Smooth muscle cell (in vitro differentiated cells): ENCODE measurements around the gene NOL8. TPM values are rescaled to one million over a fixed set of nuclear protein-coding genes. Genes with fewer than 3 reads are reported as not detected.

Experiments
- DNase-seq: peaks from one replicate; lab custom pipeline; 2025; ENCODE audit not compliant: unreplicated experiment; lab: John Stamatoyannopoulos, UW
- H2AFZ ChIP-seq: fragments of 200-600 bp; sonication (generic); 2 replicates; pipeline ENCODE4 v1.6.0; 2016; ENCODE audit warnings: antibody characterized with exemption, low read depth, mild to moderate bottlenecking
- H3F3A ChIP-seq: fragments of 200-600 bp; sonication (generic); 2 replicates; pipeline ENCODE4 v1.6.0; 2017; ENCODE audit warnings: antibody characterized with exemption, low read depth
- H3K27ac ChIP-seq: fragments of 200-600 bp; sonication (generic); 2 replicates; pipeline ENCODE4 v1.5.1; 2016; ENCODE audit warnings: low read depth, mild to moderate bottlenecking
- H3K27me3 ChIP-seq: fragments of 200-600 bp; sonication (generic); 2 replicates; pipeline ENCODE4 v1.6.1; 2016; ENCODE audit warnings: low read depth, mild to moderate bottlenecking
- H3K36me3 ChIP-seq: fragments of 200-600 bp; sonication (generic); 2 replicates; pipeline ENCODE4 v1.5.1; 2016; ENCODE audit warnings: low read depth
- H3K4me1 ChIP-seq: fragments of 200-600 bp; sonication (generic); 2 replicates; pipeline ENCODE4 v1.5.1; 2016; ENCODE audit warnings: low read depth
- H3K4me2 ChIP-seq: fragments of 200-600 bp; sonication (generic); 2 replicates; pipeline ENCODE4 v1.6.0; 2016; ENCODE audit warnings: mild to moderate bottlenecking
- H3K4me3 ChIP-seq: fragments of 200-600 bp; sonication (generic); 2 replicates; pipeline ENCODE4 v1.5.1; 2016; ENCODE audit warnings: mild to moderate bottlenecking
- H3K79me2 ChIP-seq: fragments of 200-600 bp; sonication (generic); 2 replicates; pipeline ENCODE4 v1.6.0; 2016; ENCODE audit warnings: low read depth, mild to moderate bottlenecking
- H3K9ac ChIP-seq: fragments of 200-600 bp; sonication (generic); 2 replicates; pipeline ENCODE4 v1.6.0; 2016; ENCODE audit warnings: low read depth
- H3K9me3 ChIP-seq: fragments of 200-600 bp; sonication (generic); replicated peaks from 2 replicates; pipeline ENCODE4 v1.5.1; 2016; ENCODE audit warnings: low read depth
- H4K20me1 ChIP-seq: fragments of 200-600 bp; sonication (generic); 2 replicates; pipeline ENCODE4 v1.6.0; 2016; ENCODE audit warnings: low read depth
- WGBS: methylation state at CpG from one replicate; pipeline ENCODE4 v1.1.7; 2016; ENCODE audit warnings: low lambda C conversion rate; 5-methylcytosine and 5-hydroxymethylcytosine counted together
- polyA plus RNA-seq: library from polyadenylated mRNA; unstranded; fragments of >200 nt; fragmentation: Nextera tagmentation; extraction: Ambion mirVana; gene quantifications from 2 replicates; pipeline ENCODE4 v1.2.1, GENCODE V29; 2016
- total RNA-seq: library from RNA; depleted of rRNA; stranded (reverse); fragments of >200 nt; gene quantifications from 2 replicates; pipeline ENCODE4 v1.2.3, GENCODE V29; 2014
- TF ChIP-seq, protein P1 (sequence below): fragments of 200-600 bp; sonication (generic); IDR thresholded peaks from 2 replicates; pipeline ENCODE4 v1.5.1; 2017; ENCODE audit warnings: borderline replicate concordance, mild to moderate bottlenecking, antibody characterized with exemption; ENCODE audit not compliant: insufficient read depth, poor library complexity, severe bottlenecking

The NOL8 gene
- total RNA-seq (13.0 and 21.3 TPM in 2 replicates), polyA plus RNA-seq (15.1 and 16.9 TPM in 2 replicates)

DNA sequence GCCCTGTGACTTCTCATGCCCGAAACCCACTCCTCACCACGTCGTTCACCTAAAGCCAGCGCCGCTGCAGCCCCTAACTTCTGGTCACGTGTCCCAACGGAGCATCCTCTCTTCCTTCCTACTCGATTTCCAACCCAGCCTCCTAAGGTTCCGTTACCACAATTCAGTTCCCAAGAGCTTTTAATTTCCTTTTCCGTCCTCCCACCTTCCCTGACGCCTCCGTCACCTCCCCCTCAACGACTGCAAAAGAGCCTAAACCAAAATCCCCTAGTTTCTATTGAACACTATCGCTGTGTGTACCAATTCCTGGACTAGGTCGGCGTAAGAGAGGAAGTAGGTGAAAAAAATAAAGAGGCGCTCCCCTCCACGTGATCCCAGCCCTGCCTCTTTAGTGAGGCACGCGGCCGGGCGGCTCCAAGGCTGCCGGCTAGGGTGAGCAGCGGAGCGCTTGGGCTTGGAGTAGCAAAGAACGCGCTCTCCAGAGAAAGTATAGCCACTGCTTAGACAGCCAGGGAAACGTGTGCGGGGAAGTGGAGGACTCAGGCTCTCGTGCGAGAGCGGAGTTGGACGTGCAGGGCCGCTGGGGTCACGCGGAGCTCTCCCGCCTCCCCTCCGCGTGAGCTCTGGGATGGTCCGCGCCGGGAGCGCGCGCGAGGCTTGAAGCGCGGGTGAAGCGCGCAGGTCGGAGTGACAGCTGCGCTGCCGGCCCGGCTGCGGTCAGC is at the start of gene NOL8, which contains the start of gene CENPP:
NOL8 (minus strand) TSS at position 82 of the 722 bp plus-strand sequence. CDS start 1,189 bp downstream, outside the sequence.
CENPP (plus strand) TSS at position 685 of the 722 bp plus-strand sequence.
- Histone ChIP-seq H3K9me3 (no peaks in the 10 kb centered on the region), H3K79me2 (peaks cover 29% of the 10 kb centered on the region), H3K27ac (peak within 1 kb of the TSS; percentile 97)

DNA sequence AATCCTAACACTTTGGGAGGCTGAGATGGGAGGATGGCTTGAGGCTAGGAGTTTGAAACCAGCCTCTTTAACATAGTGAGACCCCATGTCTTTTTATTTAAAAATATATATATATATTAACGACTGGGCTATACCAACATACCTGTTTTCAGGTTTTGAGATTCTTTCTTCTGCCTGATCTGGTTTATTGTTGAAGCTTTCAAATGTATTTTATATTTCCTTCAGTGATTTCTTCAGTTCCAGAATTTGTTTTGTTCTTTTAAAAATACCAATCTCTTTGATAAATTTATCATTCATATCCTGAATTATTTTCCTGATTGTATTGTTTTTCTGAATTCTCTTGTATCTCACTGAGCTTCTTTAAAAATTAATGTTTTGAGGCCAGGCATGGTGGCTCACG is 48.0 kb upstream of the NOL8 start:
- Histone ChIP-seq H3K9ac (no peak overlapping the region), H3F3A (no peaks in the 10 kb centered on the region), H3K9me3 (no peaks in the 10 kb centered on the region), H3K27ac (no peak overlapping the region), H3K4me1 (peaks cover 6% of the 10 kb centered on the region), H2AFZ (no peak overlapping the region), H3K36me3 (peaks cover 11% of the 10 kb centered on the region), H3K4me2 (no peak overlapping the region), H3K27me3 (no peaks in the 10 kb centered on the region), H4K20me1 (no peaks in the 10 kb centered on the region), H3K4me3 (no peak overlapping the region), H3K79me2 (peaks cover 3% of the 10 kb centered on the region)
- no peak for DNase-seq
- TF ChIP-seq, protein P1, sequence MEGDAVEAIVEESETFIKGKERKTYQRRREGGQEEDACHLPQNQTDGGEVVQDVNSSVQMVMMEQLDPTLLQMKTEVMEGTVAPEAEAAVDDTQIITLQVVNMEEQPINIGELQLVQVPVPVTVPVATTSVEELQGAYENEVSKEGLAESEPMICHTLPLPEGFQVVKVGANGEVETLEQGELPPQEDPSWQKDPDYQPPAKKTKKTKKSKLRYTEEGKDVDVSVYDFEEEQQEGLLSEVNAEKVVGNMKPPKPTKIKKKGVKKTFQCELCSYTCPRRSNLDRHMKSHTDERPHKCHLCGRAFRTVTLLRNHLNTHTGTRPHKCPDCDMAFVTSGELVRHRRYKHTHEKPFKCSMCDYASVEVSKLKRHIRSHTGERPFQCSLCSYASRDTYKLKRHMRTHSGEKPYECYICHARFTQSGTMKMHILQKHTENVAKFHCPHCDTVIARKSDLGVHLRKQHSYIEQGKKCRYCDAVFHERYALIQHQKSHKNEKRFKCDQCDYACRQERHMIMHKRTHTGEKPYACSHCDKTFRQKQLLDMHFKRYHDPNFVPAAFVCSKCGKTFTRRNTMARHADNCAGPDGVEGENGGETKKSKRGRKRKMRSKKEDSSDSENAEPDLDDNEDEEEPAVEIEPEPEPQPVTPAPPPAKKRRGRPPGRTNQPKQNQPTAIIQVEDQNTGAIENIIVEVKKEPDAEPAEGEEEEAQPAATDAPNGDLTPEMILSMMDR: no peak
- WGBS: 100% methylated on average over 2 of the region's 2 CpGs

More for the DNA sequence above, at the start of gene NOL8, which contains the start of gene CENPP:
- Histone ChIP-seq H3K27me3 (no peaks in the 10 kb centered on the region), H3K9ac (peak within 1 kb of the TSS; percentile 98), H3K4me2 (peak within 1 kb of the TSS; percentile 98), H3K36me3 (peaks cover 6% of the 10 kb centered on the region), H2AFZ (peak within 1 kb of the TSS; percentile 94), H3F3A (no peaks in the 10 kb centered on the region), H4K20me1 (no peaks in the 10 kb centered on the region), H3K4me1 (peaks cover 19% of the 10 kb centered on the region), H3K4me3 (peak within 1 kb of the TSS; percentile 70)
- WGBS: 1% methylated on average over 55 of the region's 55 CpGs
- peak; percentile 71 for DNase-seq
- TF ChIP-seq, protein P1: no peak

DNA sequence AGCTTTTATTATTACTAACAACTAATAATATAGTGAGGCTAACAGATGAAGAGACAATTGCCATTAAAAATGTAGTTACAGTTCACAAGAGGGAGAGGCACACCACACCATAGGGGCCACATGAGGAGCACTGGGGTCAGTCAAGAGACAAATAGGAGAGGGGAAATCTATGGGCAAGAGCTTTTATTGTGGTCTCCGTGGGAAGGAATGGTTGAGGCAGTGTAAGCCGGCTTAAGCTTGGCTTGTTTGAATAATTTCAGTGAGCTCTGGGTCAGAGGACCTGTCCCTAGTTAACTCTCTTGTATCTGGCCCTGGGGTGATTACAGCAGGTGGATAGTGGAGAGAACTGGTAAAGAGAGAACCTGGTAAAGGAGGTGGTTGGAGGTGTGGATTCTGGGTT is 43.9 kb upstream of the NOL8 start:
- Histone ChIP-seq H3K4me3 (no peak overlapping the region), H4K20me1 (no peaks in the 10 kb centered on the region), H3K27ac (no peak overlapping the region), H3K4me2 (no peak overlapping the region), H3K9me3 (no peaks in the 10 kb centered on the region), H3K27me3 (no peaks in the 10 kb centered on the region), H3K4me1 (peaks cover 6% of the 10 kb centered on the region), H3K36me3 (peaks cover 7% of the 10 kb centered on the region), H3F3A (no peaks in the 10 kb centered on the region), H3K79me2 (peaks cover 3% of the 10 kb centered on the region), H3K9ac (no peak overlapping the region), H2AFZ (no peak overlapping the region)
- WGBS: 30% methylated on average over 2 of the region's 2 CpGs
- DNase-seq: no peak
- TF ChIP-seq, protein P1: no peak
